Spinal cord (tissue), 10 donors: ENCODE results near the gene SLC39A6. TPM values are rescaled to one million over a fixed set of nuclear protein-coding genes. Genes with fewer than 3 reads are reported as not detected.
A peak's percentile ranks its signal among the peaks of the same experiment; 100 is the strongest.
"Not testable (repeated sequence)": the region's sequence is repeated elsewhere in the genome, so short reads cannot be mapped to it uniquely, and the experiment has no call there.

Experiments
- DNase-seq, 6 donors: peaks; one replicate each; pipeline versions ENCODE4 v3.0.0 to v3.0.0-alpha.2; 2013 to 2015; ENCODE audit warnings: low spot score in 6 of 6, low read depth in 4 of 6
- H3K27ac ChIP-seq: one replicate; pipeline ENCODE4 v1.5.1; 2013; ENCODE audit warnings: low read depth, low read length, control low read depth
- H3K27me3 ChIP-seq: one replicate; pipeline ENCODE4 v1.6.1; 2013; ENCODE audit warnings: low read length; ENCODE audit not compliant: control insufficient read depth, insufficient read depth
- H3K36me3 ChIP-seq: one replicate; pipeline ENCODE4 v1.6.1; 2013; ENCODE audit warnings: low read length; ENCODE audit not compliant: control insufficient read depth, insufficient read depth
- H3K4me1 ChIP-seq: one replicate; pipeline ENCODE4 v1.6.1; 2013; ENCODE audit warnings: low read length; ENCODE audit not compliant: control insufficient read depth, insufficient read depth
- H3K4me3 ChIP-seq: one replicate; pipeline ENCODE4 v1.5.1; 2013; ENCODE audit warnings: low read depth, low read length, control low read depth
- H3K9me3 ChIP-seq: one replicate; pipeline ENCODE4 v1.6.1; 2013; ENCODE audit warnings: low read length; ENCODE audit not compliant: control insufficient read depth, insufficient read depth
- WGBS: methylation state at CpG from one replicate; pipeline ENCODE4 v1.1.5; 2013; ENCODE audit warnings: missing lambda C conversion rate; ENCODE audit not compliant: insufficient coverage; 5-methylcytosine and 5-hydroxymethylcytosine counted together
- long read RNA-seq, 4 donors: transcript quantifications; one replicate each; lab custom pipeline, GENCODE V29; 2026
- polyA plus RNA-seq, 2 donors: library from polyadenylated mRNA; unstranded; fragments of 120-200 nt; gene quantifications; one replicate each; pipeline ENCODE4 v1.2.1, GENCODE V29; 2013; ENCODE audit not compliant: insufficient read length in 2 of 2
- total RNA-seq, 2 donors: library from RNA; depleted of rRNA in 1 of 2; stranded (reverse); fragments of 120-200 nt in 1 of 2; fragments of >200 nt in 1 of 2; gene quantifications; one replicate each; pipeline versions ENCODE4 v1.2.3 to v1.2.4, GENCODE V29; 2013 to 2014
- donor health status: healthy.

Gene SLC39A6, protein sequence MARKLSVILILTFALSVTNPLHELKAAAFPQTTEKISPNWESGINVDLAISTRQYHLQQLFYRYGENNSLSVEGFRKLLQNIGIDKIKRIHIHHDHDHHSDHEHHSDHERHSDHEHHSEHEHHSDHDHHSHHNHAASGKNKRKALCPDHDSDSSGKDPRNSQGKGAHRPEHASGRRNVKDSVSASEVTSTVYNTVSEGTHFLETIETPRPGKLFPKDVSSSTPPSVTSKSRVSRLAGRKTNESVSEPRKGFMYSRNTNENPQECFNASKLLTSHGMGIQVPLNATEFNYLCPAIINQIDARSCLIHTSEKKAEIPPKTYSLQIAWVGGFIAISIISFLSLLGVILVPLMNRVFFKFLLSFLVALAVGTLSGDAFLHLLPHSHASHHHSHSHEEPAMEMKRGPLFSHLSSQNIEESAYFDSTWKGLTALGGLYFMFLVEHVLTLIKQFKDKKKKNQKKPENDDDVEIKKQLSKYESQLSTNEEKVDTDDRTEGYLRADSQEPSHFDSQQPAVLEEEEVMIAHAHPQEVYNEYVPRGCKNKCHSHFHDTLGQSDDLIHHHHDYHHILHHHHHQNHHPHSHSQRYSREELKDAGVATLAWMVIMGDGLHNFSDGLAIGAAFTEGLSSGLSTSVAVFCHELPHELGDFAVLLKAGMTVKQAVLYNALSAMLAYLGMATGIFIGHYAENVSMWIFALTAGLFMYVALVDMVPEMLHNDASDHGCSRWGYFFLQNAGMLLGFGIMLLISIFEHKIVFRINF
- 100 to 1,000 TPM in 1 of 2 donors, 10 to 100 TPM in 1; 92.1 to 121 TPM for total RNA-seq
- 100 to 1,000 TPM in 1 of 2 donors, 10 to 100 TPM in 1; 95.8 to 111 TPM for polyA plus RNA-seq
- long read RNA-seq, donor 1, transcript SLC39A6-201 (10 exons, 3,543 nt): major isoform, 23 of 109 reads
- long read RNA-seq, donor 1, partial matches to known transcripts: 84 of 109 reads
- long read RNA-seq, donor 1, other reads (novel, unspliced or antisense): 0 of 109 reads
- long read RNA-seq, donor 2, transcript SLC39A6-201 (10 exons, 3,543 nt): major isoform, 8 of 33 reads
- long read RNA-seq, donor 2, partial matches to known transcripts: 24 of 33 reads
- long read RNA-seq, donor 2, other reads (novel, unspliced or antisense): 0 of 33 reads
- long read RNA-seq, donor 3, transcript SLC39A6-201 (10 exons, 3,543 nt): major isoform, 6 of 87 reads
- long read RNA-seq, donor 3, partial matches to known transcripts: 78 of 87 reads
- long read RNA-seq, donor 3, other reads (novel, unspliced or antisense): 0 of 87 reads
- long read RNA-seq, donor 4, transcript SLC39A6-201 (10 exons, 3,543 nt): major isoform, 7 of 38 reads
- long read RNA-seq, donor 4, partial matches to known transcripts: 30 of 38 reads
- long read RNA-seq, donor 4, other reads (novel, unspliced or antisense): 0 of 38 reads

DNA sequence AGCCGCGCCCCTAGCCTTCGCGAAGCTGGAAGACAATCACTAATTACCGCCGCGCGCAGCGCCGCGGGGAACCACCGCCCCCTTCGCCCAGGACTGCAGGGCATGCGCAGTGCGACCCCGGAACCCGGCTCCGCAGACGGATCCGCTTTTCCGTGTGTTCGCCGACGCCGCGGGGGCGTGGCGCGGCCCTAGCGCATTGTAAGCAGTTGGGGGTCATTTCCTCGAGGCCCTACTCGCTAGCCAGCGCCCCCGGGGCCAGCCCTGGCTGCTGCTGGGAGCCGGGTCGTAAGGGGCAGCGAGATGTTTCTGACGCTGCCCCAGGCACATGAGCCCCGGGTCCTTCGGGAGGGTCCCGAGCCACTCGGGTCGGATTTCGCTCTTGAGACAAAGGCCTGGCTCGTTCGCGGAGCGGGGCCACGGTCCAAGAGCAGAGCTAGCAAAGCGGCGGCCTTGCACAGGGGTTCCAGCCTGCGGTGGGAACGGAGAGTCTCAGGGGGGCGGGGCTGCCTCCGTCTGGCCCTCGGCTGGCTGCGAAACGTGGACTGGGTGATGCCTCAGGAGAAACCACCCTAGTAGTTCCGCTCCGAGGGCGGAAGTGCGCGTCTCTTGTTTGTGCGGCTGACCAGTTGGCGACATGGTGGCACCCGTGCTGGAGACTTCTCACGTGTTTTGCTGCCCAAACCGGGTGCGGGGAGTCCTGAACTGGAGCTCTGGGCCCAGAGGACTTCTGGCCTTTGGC is at the start of gene SLC39A6, which contains the start of gene ELP2:
TSS of gene SLC39A6 (minus strand) at position 41 of the 739 bp plus-strand sequence. CDS start 2,333 bp downstream, outside the sequence.
TSS of gene ELP2 (plus strand) at position 600 of the 739 bp plus-strand sequence. CDS start at position 635, 35 bp downstream.
- peaks cover 8% of the 10 kb centered on the region for H3K4me1 ChIP-seq
- H3K36me3 ChIP-seq: peaks cover 3% of the 10 kb centered on the region
- WGBS: under 1% methylated on average over 69 of the region's 69 CpGs

DNA sequence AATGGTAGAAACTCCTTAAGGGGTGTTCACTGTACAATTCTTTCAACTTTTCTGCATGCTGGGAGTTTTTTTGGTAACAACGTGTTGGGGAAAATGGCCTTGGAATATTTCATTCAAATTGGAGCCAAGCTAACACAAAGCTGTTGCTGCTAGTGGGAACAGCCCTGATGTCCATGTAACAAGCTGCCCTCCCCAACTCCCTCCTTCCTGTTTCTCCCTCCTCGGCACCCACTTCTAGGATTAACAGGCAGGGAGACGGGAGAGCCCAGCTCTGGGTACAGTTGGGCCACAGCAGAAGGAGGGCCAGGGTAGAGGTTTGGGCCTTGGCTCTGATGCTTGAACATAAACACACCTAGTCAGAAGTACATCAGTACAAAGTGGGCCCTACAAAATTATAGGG is 48.8 kb upstream of the SLC39A6 start:
- H3K27ac ChIP-seq: no peak overlapping the region
- H3K27me3 ChIP-seq: no peaks in the 10 kb centered on the region
- no CpG with 5 or more reads among the region's 3 CpGs for WGBS
- DNase-seq: no peak
- H3K9me3 ChIP-seq: no peaks in the 10 kb centered on the region
- no peak overlapping the region for H3K4me3 ChIP-seq
- H3K4me1 ChIP-seq: no peaks in the 10 kb centered on the region
- H3K36me3 ChIP-seq: peaks cover 10% of the 10 kb centered on the region

More for the DNA sequence above, at the start of gene SLC39A6, which contains the start of gene ELP2:
- no peaks in the 10 kb centered on the region for H3K9me3 ChIP-seq
- peak; percentile 89 to 99 (median 94) for DNase-seq
- H3K27ac ChIP-seq: peak within 1 kb of the TSS; percentile 100
- no peaks in the 10 kb centered on the region for H3K27me3 ChIP-seq
- H3K4me3 ChIP-seq: peak within 1 kb of the TSS; percentile 96

DNA sequence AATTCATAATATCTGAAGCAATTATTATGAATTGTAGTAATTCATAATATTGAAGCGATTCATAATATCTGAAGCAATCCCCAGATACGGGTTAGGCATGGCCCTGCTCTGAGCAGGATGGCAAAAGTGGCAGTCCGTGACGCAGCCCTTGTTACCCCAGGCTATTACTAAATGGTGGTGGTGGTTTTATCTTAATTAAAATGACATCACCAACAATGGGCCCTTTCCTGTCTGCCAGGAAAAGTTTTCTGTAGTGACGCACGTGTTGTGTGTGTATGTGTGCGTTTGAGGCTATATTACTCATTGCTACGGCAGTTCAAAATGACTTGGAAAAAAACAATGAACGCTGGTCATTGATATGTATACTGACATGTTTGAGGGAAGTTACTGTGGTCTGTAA is 47.6 kb upstream of the SLC39A6 start:
- Histone ChIP-seq H3K4me3 (no peak overlapping the region), H3K36me3 (peaks cover 14% of the 10 kb centered on the region), H3K4me1 (no peaks in the 10 kb centered on the region), H3K9me3 (no peaks in the 10 kb centered on the region), H3K27me3 (no peaks in the 10 kb centered on the region), H3K27ac (no peak overlapping the region)
- no peak for DNase-seq
- 98% methylated on average over 5 of the region's 9 CpGs for WGBS

DNA sequence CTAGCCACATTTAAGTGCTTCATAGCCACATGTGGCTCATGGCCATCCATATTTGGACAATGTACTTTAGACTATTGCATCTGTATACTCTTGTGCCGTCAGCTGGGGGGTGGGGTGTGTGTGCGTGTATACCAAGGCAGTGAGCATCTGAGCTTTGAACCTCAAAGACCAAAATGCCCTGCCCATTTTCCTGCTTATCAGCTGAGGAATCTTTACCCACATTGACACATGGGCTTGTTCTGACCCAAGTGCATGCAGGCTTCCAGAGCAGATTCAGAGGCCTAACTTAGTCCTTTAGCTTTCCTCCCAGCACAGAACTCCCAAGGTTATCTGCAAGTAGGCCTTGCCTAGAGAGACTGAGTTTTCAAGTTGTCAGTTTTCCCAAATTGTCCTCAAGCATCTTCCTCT is 47.0 kb upstream of the SLC39A6 start:
- H3K27ac ChIP-seq: no peak overlapping the region
- no peaks in the 10 kb centered on the region for H3K27me3 ChIP-seq
- peaks cover 18% of the 10 kb centered on the region for H3K36me3 ChIP-seq
- H3K9me3 ChIP-seq: no peaks in the 10 kb centered on the region
- H3K4me3 ChIP-seq: no peak overlapping the region
- no CpG with 5 or more reads among the region's 2 CpGs for WGBS
- no peaks in the 10 kb centered on the region for H3K4me1 ChIP-seq
- DNase-seq: no peak

DNA sequence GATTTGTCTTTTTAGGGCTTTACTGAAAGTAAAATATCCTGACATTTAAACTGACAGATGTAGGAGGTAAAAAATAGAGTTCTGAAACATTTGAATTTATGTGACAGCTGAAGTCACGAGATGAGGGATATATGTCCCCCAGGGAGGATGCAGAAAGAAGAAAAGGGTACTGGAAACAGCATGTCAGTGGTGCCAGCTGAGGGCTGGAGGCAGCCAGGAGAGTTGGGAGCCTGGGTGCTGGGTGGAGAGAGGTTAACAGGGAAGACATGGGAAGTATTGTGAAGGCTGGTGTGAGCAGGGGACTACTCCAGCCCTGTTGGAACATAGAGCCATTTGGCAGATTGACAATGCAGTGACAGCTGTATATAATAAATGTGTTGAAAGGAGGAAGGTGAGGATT is 46.3 kb upstream of the SLC39A6 start:
- H3K36me3 ChIP-seq: peaks cover 18% of the 10 kb centered on the region

DNA sequence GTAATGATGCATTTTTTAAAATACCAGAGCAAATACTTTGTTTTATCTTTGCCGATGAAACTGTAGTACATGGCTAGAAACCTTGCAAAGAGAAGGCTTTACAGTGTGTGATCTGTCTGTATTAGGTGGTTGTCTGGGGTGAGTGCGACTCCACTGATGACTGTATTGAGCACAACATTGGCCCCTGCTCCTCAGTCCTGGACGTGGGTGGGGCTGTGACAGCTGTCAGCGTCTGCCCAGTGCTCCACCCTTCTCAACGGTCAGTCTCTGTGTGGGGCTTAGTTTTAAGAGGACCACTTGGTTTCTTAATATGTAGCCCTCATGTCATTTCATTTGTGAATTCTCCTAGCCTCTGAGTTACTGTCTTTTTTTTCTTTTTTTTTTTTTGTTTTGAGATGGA is 40.8 kb upstream of the SLC39A6 start:
- peaks cover 41% of the 10 kb centered on the region for H3K36me3 ChIP-seq
- H3K4me1 ChIP-seq: no peaks in the 10 kb centered on the region
- DNase-seq: no peak
- no peaks in the 10 kb centered on the region for H3K9me3 ChIP-seq
- 97% methylated on average over 4 of the region's 5 CpGs for WGBS
- no peaks in the 10 kb centered on the region for H3K27me3 ChIP-seq
- H3K4me3 ChIP-seq: no peak overlapping the region
- no peak overlapping the region for H3K27ac ChIP-seq

More for the DNA sequence above, 46.3 kb upstream of the SLC39A6 start:
- Histone ChIP-seq H3K27ac (no peak overlapping the region), H3K4me3 (no peak overlapping the region), H3K4me1 (no peaks in the 10 kb centered on the region), H3K27me3 (no peaks in the 10 kb centered on the region), H3K9me3 (no peaks in the 10 kb centered on the region)
- WGBS: 92% methylated on average over 1 of the region's 1 CpG
- DNase-seq: no peak

DNA sequence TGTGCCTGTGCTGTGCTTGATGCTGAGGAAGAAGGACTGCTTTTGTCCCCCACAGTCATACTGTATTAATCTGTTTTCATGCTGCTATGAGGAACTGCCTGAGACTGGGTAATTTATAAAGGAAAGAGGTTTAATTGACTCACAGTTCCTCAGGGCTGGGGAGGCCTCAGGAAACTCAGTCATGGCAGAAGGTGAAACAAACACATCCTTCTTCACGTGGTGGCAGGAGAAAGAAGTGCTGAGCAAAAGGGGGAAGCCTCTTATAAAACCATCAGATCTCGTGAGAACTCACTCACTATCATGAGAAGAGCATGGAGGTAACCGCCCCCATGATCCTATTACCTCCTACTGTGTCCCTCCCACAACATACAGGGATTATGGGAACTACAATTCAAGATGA is 39.2 kb upstream of the SLC39A6 start:
- not testable (repeated sequence) for H3K4me3 ChIP-seq, DNase-seq, H3K9me3 ChIP-seq, H3K27ac ChIP-seq, H3K4me1 ChIP-seq, H3K27me3 ChIP-seq
- peaks cover 39% of the 10 kb centered on the region for H3K36me3 ChIP-seq
- WGBS: no CpG with 5 or more reads among the region's 3 CpGs

DNA sequence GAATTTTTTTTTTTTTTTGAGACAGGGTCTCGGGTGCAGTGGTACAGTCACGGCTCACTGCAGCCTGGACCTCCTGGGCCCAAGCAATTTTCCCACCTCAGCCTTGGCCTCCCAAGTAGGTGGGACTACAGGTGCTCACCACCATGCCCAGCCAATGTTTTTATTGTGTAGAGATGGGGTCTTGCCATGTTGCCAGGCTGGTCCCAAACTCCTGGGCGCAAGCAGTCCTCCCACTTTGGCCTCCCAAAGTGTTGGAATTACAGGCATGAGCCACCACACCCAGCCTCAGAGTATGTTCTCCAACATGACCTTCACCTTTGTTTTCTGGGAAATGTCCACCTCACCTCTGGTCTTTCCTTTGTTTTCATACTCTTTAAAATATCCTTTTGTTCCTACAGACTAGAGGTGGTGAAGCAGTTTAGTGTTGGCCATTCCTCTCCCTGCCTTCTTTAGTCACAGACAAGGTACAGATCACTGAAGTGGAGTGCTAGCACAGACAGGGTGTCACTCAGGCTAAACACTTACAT is 38.6 kb upstream of the SLC39A6 start:
- peaks cover 39% of the 10 kb centered on the region for H3K36me3 ChIP-seq
- no peaks in the 10 kb centered on the region for H3K27me3 ChIP-seq
- no peaks in the 10 kb centered on the region for H3K9me3 ChIP-seq
- no peaks in the 10 kb centered on the region for H3K4me1 ChIP-seq
- no peak for DNase-seq
- no peak overlapping the region for H3K4me3 ChIP-seq
- 90% methylated on average over 2 of the region's 3 CpGs for WGBS
- H3K27ac ChIP-seq: no peak overlapping the region
